HL-60 (cell line): ENCODE results near the gene MRPS21.

Experiments used
- POLR2AphosphoS5 ChIP-seq: IDR thresholded peaks from 2 replicates; pipeline ENCODE4 v1.6.1; 2012; ENCODE audit warnings: low read depth
- REST ChIP-seq: IDR thresholded peaks from 2 replicates; pipeline ENCODE4 v1.6.1; 2012; ENCODE audit warnings: low read depth; ENCODE audit not compliant: insufficient replicate concordance
- TF ChIP-seq, protein P1 (sequence below): IDR thresholded peaks from one replicate; pipeline ENCODE4 v1.5.1; 2011; ENCODE audit warnings: low read length, control low read depth, inconsistent platforms; ENCODE audit not compliant: insufficient read depth

GRCh38 chr1:150259217-150259616 is 34.4 kb upstream of the MRPS21 start:
- TF ChIP-seq, protein P1, sequence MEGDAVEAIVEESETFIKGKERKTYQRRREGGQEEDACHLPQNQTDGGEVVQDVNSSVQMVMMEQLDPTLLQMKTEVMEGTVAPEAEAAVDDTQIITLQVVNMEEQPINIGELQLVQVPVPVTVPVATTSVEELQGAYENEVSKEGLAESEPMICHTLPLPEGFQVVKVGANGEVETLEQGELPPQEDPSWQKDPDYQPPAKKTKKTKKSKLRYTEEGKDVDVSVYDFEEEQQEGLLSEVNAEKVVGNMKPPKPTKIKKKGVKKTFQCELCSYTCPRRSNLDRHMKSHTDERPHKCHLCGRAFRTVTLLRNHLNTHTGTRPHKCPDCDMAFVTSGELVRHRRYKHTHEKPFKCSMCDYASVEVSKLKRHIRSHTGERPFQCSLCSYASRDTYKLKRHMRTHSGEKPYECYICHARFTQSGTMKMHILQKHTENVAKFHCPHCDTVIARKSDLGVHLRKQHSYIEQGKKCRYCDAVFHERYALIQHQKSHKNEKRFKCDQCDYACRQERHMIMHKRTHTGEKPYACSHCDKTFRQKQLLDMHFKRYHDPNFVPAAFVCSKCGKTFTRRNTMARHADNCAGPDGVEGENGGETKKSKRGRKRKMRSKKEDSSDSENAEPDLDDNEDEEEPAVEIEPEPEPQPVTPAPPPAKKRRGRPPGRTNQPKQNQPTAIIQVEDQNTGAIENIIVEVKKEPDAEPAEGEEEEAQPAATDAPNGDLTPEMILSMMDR: no peak
- TF ChIP-seq POLR2AphosphoS5: no peak
- TF ChIP-seq REST: no peak
